Mammary epithelial cell (primary cell): ENCODE measurements around the gene VAMP5.
"Not testable (repeated sequence)": the region's sequence is repeated elsewhere in the genome, so short reads cannot be mapped to it uniquely, and the experiment has no call there.

Experiments used
- CTCF ChIP-seq, 2 donors: IDR thresholded peaks in 1 of 2; conservative IDR thresholded peaks in 1 of 2; 2 replicates each; pipeline ENCODE4 v1.5.1; 2011 to 2012; ENCODE audit warnings: inconsistent platforms in 2 of 2, low read length in 2 of 2, mild to moderate bottlenecking in 2 of 2, control low read depth in 1 of 2, low read depth in 1 of 2; ENCODE audit not compliant: insufficient read depth in 1 of 2; ENCODE audit errors: extremely low read depth in 1 of 2
- EZH2 ChIP-seq: IDR thresholded peaks from 2 replicates; pipeline ENCODE4 v1.6.1; 2012; ENCODE audit warnings: low read length, inconsistent platforms, borderline replicate concordance

- not testable (repeated sequence) for TF ChIP-seq CTCF (conservative IDR thresholded peaks at IDR 0.05 in 1 of 2, IDR thresholded peaks at IDR 0.05 in 1 of 2; ENCODE audit: extremely low read depth in 1 of 2, insufficient read depth in 1 of 2, low read depth in 1 of 2, low read length in 2 of 2); EZH2
These were observed 30.5 kb downstream of the VAMP5 start for GRCh38 chr2:85614757-85615156.
